IMR-90 (cell line): Measurements from ENCODE around the gene TRIM46. TPM values are rescaled to one million over a fixed set of nuclear protein-coding genes. Genes with fewer than 3 reads are reported as not detected.

Experiments used
- ATAC-seq: fragments of 200-7000 bp; cut with Tn5 transposase; 2 replicates; pipeline ENCODE4 v1.9.1; 2020; ENCODE audit warnings: low read depth, mild to moderate bottlenecking, moderate library complexity
- BruUV-seq: library from RNA; stranded (reverse); fragments of 400-500 nt; replicated peaks from 2 replicates; lab custom pipeline; 2021; lab: Mats Ljungman, UMichigan
- CTCF ChIA-PET: fragments of 300-600 bp; formaldehyde crosslinking; extraction: SDS; loops from one replicate; lab custom pipeline; 2021; ENCODE audit warnings: antibody characterized with exemption; lab: Yijun Ruan, JAX
- POLR2A ChIA-PET: fragments of 300-600 bp; sonication (Branson Sonifier 250); formaldehyde crosslinking; loops from one replicate; lab custom pipeline; 2022; ENCODE audit warnings: antibody characterized with exemption; ENCODE audit not compliant: unreplicated experiment; lab: Charles Lee
- DNase-seq: peaks from one replicate; pipeline ENCODE4 v3.0.0; 2013
- H2AFZ ChIP-seq: replicated peaks from 2 replicates; pipeline ENCODE3; 2013; ENCODE audit warnings: low read length, mild to moderate bottlenecking; ENCODE audit not compliant: poor library complexity
- H2AK5ac ChIP-seq: 2 replicates; pipeline ENCODE4 v1.6.1; 2013; ENCODE audit warnings: low read depth, low read length, inconsistent platforms
- H2AK9ac ChIP-seq: replicated peaks from 2 replicates; pipeline ENCODE3; 2013; ENCODE audit warnings: mild to moderate bottlenecking, low read depth, low read length, moderate library complexity; ENCODE audit not compliant: poor library complexity
- H2BK120ac ChIP-seq: 2 replicates; pipeline ENCODE4 v1.6.1; 2013; ENCODE audit warnings: low read depth, low read length, inconsistent platforms
- H2BK15ac ChIP-seq: 3 replicates; pipeline ENCODE4 v1.6.1; 2013; ENCODE audit warnings: low read depth, low read length, inconsistent platforms
- H2BK20ac ChIP-seq: 2 replicates; pipeline ENCODE4 v1.6.1; 2013; ENCODE audit warnings: low read depth, mild to moderate bottlenecking, inconsistent platforms, low read length, moderate library complexity
- H2BK5ac ChIP-seq: 2 replicates; pipeline ENCODE4 v1.6.1; 2013; ENCODE audit warnings: mild to moderate bottlenecking, low read depth, low read length, inconsistent platforms; ENCODE audit not compliant: poor library complexity, severe bottlenecking
- H3K14ac ChIP-seq: replicated peaks from 2 replicates; pipeline ENCODE4 v1.6.1; 2013; ENCODE audit warnings: low read depth, low read length, inconsistent platforms
- H3K18ac ChIP-seq: 2 replicates; pipeline ENCODE4 v1.6.1; 2013; ENCODE audit warnings: low read depth, low read length, control low read depth
- H3K23ac ChIP-seq: 2 replicates; pipeline ENCODE4 v1.6.1; 2013; ENCODE audit warnings: low read depth, low read length, inconsistent platforms
- H3K27ac ChIP-seq: 2 replicates; pipeline ENCODE4 v1.5.1; 2013; ENCODE audit warnings: mild to moderate bottlenecking, control low read depth, low read length; ENCODE audit not compliant: insufficient read depth
- H3K27me3 ChIP-seq: 2 replicates; pipeline ENCODE4 v1.6.1; 2013; ENCODE audit warnings: low read length; ENCODE audit not compliant: control insufficient read depth, insufficient read depth
- H3K36me3 ChIP-seq: 2 replicates; pipeline ENCODE4 v1.6.1; 2013; ENCODE audit warnings: low read length, mixed read lengths; ENCODE audit not compliant: control insufficient read depth, insufficient read depth
- H3K4ac ChIP-seq: 2 replicates; pipeline ENCODE4 v1.6.1; 2013; ENCODE audit warnings: low read depth, low read length, inconsistent platforms
- H3K4me1 ChIP-seq: 2 replicates; pipeline ENCODE4 v1.6.1; 2013; ENCODE audit warnings: low read length, mixed read lengths; ENCODE audit not compliant: control insufficient read depth, insufficient read depth
- H3K4me2 ChIP-seq: 2 replicates; pipeline ENCODE4 v1.6.1; 2013; ENCODE audit warnings: low read depth, mild to moderate bottlenecking, control low read depth, low read length, moderate library complexity
- H3K4me3 ChIP-seq: 2 replicates; pipeline ENCODE4 v1.5.1; 2013; ENCODE audit warnings: low read depth, mild to moderate bottlenecking, control low read depth, low read length, moderate library complexity; ENCODE audit not compliant: insufficient read depth
- H3K56ac ChIP-seq: 2 replicates; pipeline ENCODE4 v1.6.1; 2013; ENCODE audit warnings: low read length, inconsistent platforms; ENCODE audit not compliant: insufficient read depth; ENCODE audit errors: extremely low read depth
- H3K79me1 ChIP-seq, 2 experiments: 2 replicates each; pipeline ENCODE4 v1.6.1; 2013; ENCODE audit warnings: low read length in 2 of 2, inconsistent platforms in 1 of 2, low read depth in 1 of 2
- H3K9ac ChIP-seq: 2 replicates; pipeline ENCODE4 v1.6.1; 2013; ENCODE audit warnings: low read depth, low read length, control low read depth
- H3K9me1 ChIP-seq: 2 replicates; pipeline ENCODE4 v1.6.1; 2013; ENCODE audit warnings: low read length, inconsistent platforms; ENCODE audit not compliant: insufficient read depth
- H3K9me3 ChIP-seq: 2 replicates; pipeline ENCODE4 v1.6.1; 2013; ENCODE audit warnings: low read length; ENCODE audit not compliant: control insufficient read depth, insufficient read depth
- H4K20me1 ChIP-seq: 2 replicates; pipeline ENCODE4 v1.6.1; 2013; ENCODE audit warnings: low read length, inconsistent platforms; ENCODE audit not compliant: insufficient read depth
- H4K5ac ChIP-seq: 2 replicates; pipeline ENCODE4 v1.6.1; 2013; ENCODE audit warnings: mild to moderate bottlenecking, low read depth, low read length, control low read depth
- H4K8ac ChIP-seq, 2 experiments: 2 replicates each; pipeline ENCODE4 v1.6.1; 2013; ENCODE audit warnings: low read depth in 2 of 2, low read length in 2 of 2, control low read depth in 1 of 2, inconsistent platforms in 1 of 2
- H4K91ac ChIP-seq: 2 replicates; pipeline ENCODE4 v1.6.1; 2013; ENCODE audit warnings: low read depth, low read length, inconsistent platforms; ENCODE audit not compliant: insufficient read depth
- BHLHE40 ChIP-seq: fragments of 150-350 bp; IDR thresholded peaks from 2 replicates; pipeline ENCODE4 v1.6.1; 2016; ENCODE audit warnings: mild to moderate bottlenecking, low read depth, low read length
- CTCF ChIP-seq: conservative IDR thresholded peaks from 2 replicates; pipeline ENCODE4 v1.5.1; 2012; ENCODE audit warnings: mild to moderate bottlenecking, low read depth, low read length, improper control_type of control experiment
- FOS ChIP-seq: fragments of 150-350 bp; IDR thresholded peaks from 2 replicates; pipeline ENCODE4 v1.6.1; 2016; ENCODE audit warnings: low read depth, low read length
- NFE2L2 ChIP-seq: fragments of 150-350 bp; IDR thresholded peaks from 2 replicates; pipeline ENCODE4 v1.6.1; 2016; ENCODE audit warnings: low read depth, mild to moderate bottlenecking, low read length
- RAD21 ChIP-seq: IDR thresholded peaks from 2 replicates; pipeline ENCODE4 v1.6.1; 2012; ENCODE audit warnings: low read length, improper control_type of control experiment
- SMC3 ChIP-seq: fragments of 150-350 bp; IDR thresholded peaks from 2 replicates; pipeline ENCODE4 v1.6.1; 2016; ENCODE audit warnings: low read depth, mild to moderate bottlenecking, antibody characterized with exemption, low read length, moderate library complexity
- WGBS, 2 experiments: methylation state at CpG; one replicate each; pipeline versions ENCODE4 v1.1.5 to v1.1.7; 2013; ENCODE audit warnings: missing lambda C conversion rate in 2 of 2; ENCODE audit not compliant: insufficient read length in 1 of 2; ENCODE audit errors: extremely low coverage in 2 of 2; 5-methylcytosine and 5-hydroxymethylcytosine counted together
- dilution Hi-C: fragments of 300-500 bp; cut with HindIII; formaldehyde crosslinking; loops from one replicate; pipeline ENCODE4 v1.14.3; 2018; ENCODE audit warnings: low sequenced_read_pairs; ENCODE audit not compliant: unreplicated experiment
- in situ Hi-C: fragments of 300-500 bp; cut with MboI; formaldehyde crosslinking; loops from 3 replicates; pipeline ENCODE4 v1.14.3; 2019; ENCODE audit warnings: low sequenced_read_pairs, inconsistent platforms, mixed read lengths
- intact Hi-C: fragments of 100-400 bp; cut with micrococcal nuclease; formaldehyde crosslinking; loops from 2 replicates; pipeline ENCODE4 v1.10.0; 2022
- polyA plus RNA-seq, 3 experiments: library from polyadenylated mRNA; depleted of rRNA; stranded (reverse); fragments of >200 nt; gene quantifications; 2 replicates each; pipeline ENCODE4 v1.2.3, GENCODE V29; 2012; ENCODE audit warnings: low replicate concordance in 1 of 3
- total RNA-seq: library from RNA; depleted of rRNA; stranded (reverse); fragments of >200 nt; gene quantifications from 2 replicates; pipeline ENCODE4 v1.2.3, GENCODE V29; 2012

TRIM46 gene
- total and polyA plus RNA-seq, 2 of the 4 experiments (the other 2 are of a cell fraction) = 2.3 to 6.2 TPM

GRCh38 chr1:155202731-155203515 lies 29.3 kb downstream of the TRIM46 start:
- no peak overlapping the region for H2BK120ac ChIP-seq
- H3K36me3 ChIP-seq = peaks cover 18% of the 10 kb centered on the region
- ATAC-seq (no peak), DNase-seq (no peak)
- in situ Hi-C loops = no loop called here
- dilution Hi-C loops = no loop called here
- intact Hi-C loops = loop anchor here (10.0 kb wide), 2 partner anchors 122 to 392 kb away; partner anchors contain the start of gene RUSC1
- no peak overlapping the region for H2BK5ac ChIP-seq
- no peak overlapping the region for H2BK20ac ChIP-seq
- H3K23ac ChIP-seq = no peak overlapping the region
- H3K27ac ChIP-seq = no peak overlapping the region
- no peak overlapping the region for H2AK5ac ChIP-seq
- H3K27me3 ChIP-seq = no peaks in the 10 kb centered on the region
- peaks cover 9% of the 10 kb centered on the region for H3K4me1 ChIP-seq
- H4K20me1 ChIP-seq = no peaks in the 10 kb centered on the region
- peaks cover 5% of the 10 kb centered on the region; the same call in 1 of the 2 replicates for H3K9me1 ChIP-seq
- TF ChIP-seq FOS (no peak), NFE2L2 (no peak), RAD21 (no peak), BHLHE40 (no peak), SMC3 (no peak), CTCF (no peak)
- peak overlapping the region; percentile 18 for H2AK9ac ChIP-seq
- H2BK15ac ChIP-seq = no peak overlapping the region
- ChIA-PET CTCF (interaction anchor here (1.3 kb wide), 1 partner anchor 9 kb away, joined by 4 read pairs; no protein-coding TSS in a partner anchor), POLR2A (no interaction called here)
- H3K4ac ChIP-seq = no peak overlapping the region
- no peak overlapping the region for H3K4me2 ChIP-seq
- H2AFZ ChIP-seq = no peak overlapping the region
- H3K14ac ChIP-seq = no peak overlapping the region
- H3K9ac ChIP-seq = no peak overlapping the region
- no peak overlapping the region for H4K8ac ChIP-seq
- H3K4me3 ChIP-seq = no peak overlapping the region
- no peak overlapping the region for H4K91ac ChIP-seq
- no peak overlapping the region for H3K56ac ChIP-seq
- no peak overlapping the region for H3K18ac ChIP-seq
- H3K79me1 ChIP-seq = peaks cover 0 to 6% of the 10 kb centered on the region in 2 experiments; a peak in 2 of 4 replicates
- no TSS peak for BruUV-seq
- WGBS, 2 experiments = 92% methylated on average over 7 of the region's 19 CpGs; no CpG with 5 or more reads in 1 of the 2 experiments
- no peaks in the 10 kb centered on the region for H3K9me3 ChIP-seq
- no peak overlapping the region for H4K5ac ChIP-seq
